K562 treated with DMSO at 1 percent for 48 hours (cell line): ENCODE results near the gene SEMA6D. TPM values are rescaled to one million over a fixed set of nuclear protein-coding genes. Genes with fewer than 3 reads are reported as not detected.

Source experiments
- total RNA-seq: library from RNA; unstranded; fragments of 300-600 nt; gene quantifications from 2 replicates; pipeline ENCODE4 v1.2.3, GENCODE V29; 2022; ENCODE audit warnings: low replicate concordance; ENCODE audit errors: extremely low read depth

SEMA6D gene, protein sequence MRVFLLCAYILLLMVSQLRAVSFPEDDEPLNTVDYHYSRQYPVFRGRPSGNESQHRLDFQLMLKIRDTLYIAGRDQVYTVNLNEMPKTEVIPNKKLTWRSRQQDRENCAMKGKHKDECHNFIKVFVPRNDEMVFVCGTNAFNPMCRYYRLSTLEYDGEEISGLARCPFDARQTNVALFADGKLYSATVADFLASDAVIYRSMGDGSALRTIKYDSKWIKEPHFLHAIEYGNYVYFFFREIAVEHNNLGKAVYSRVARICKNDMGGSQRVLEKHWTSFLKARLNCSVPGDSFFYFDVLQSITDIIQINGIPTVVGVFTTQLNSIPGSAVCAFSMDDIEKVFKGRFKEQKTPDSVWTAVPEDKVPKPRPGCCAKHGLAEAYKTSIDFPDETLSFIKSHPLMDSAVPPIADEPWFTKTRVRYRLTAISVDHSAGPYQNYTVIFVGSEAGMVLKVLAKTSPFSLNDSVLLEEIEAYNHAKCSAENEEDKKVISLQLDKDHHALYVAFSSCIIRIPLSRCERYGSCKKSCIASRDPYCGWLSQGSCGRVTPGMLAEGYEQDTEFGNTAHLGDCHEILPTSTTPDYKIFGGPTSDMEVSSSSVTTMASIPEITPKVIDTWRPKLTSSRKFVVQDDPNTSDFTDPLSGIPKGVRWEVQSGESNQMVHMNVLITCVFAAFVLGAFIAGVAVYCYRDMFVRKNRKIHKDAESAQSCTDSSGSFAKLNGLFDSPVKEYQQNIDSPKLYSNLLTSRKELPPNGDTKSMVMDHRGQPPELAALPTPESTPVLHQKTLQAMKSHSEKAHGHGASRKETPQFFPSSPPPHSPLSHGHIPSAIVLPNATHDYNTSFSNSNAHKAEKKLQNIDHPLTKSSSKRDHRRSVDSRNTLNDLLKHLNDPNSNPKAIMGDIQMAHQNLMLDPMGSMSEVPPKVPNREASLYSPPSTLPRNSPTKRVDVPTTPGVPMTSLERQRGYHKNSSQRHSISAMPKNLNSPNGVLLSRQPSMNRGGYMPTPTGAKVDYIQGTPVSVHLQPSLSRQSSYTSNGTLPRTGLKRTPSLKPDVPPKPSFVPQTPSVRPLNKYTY
- not detected in 2 replicates for total RNA-seq

DNA sequence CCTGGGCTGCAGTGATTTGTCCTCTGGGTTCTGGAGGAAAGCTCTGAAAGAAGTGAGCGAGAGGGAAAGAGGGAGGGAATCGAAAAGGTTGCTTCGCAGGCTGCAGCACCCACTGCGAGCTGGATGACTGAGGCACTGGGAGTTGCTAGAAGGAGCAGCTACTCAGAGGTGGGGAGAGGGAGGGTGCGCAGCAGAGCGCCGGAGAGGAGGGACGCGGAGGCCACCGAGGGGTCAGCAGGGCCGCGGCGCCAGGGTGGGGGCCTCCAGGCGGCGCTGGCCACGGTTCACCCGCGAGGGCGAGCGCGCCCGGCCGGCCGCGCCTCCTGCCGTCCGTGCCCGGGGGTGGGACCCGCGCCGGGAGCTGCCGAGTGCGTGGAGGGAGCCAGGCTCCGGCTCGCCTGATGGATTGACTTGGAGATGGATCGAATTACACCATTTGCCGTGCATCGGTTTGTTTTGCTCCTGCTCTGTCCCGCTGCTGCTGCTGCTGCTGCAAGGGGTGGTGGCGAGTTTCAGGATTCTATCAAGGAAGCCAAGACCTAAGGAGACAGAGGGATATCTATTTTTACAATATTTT is at the start of gene SEMA6D:
SEMA6D (plus strand) TSS at position 470 of the 577 bp plus-strand sequence. CDS start 42,294 bp downstream, outside the sequence.

